ENCODE results near the gene ZWILCH. TPM values are rescaled to one million over a fixed set of nuclear protein-coding genes. Genes with fewer than 3 reads are reported as not detected.

Gene ZWILCH
- total and polyA plus RNA-seq, 4 donors = 3.2 to 9.9 (median 6.1) TPM

DNA sequence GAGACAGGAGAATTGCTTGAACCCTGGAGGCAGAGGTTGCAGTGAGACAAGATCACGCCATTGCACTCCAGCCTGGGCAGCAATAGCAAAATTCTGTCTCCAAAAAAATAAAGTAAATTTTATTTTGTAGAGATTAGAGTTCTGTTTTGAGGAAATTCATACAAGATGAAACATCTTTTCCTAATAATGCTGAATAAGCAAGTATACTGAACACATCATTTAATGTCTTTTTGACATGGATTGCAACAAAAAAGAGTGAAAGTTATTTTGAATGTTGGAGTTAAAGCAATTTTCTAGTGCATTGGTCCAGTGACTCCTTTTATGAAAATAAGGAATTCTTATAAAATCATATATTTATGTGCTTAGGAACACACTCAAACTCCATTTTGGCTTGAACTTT lies 40.1 kb downstream of the ZWILCH start:
- DNase-seq (no peak), ATAC-seq (ENCODE audit: insufficient read depth, low FRiP score) (no peak)
- peaks cover 0 to 2% (median 0%) of the 10 kb centered on the region in 4 donors for H3K36me3 ChIP-seq (ENCODE audit: control insufficient read depth in 4 of 4, insufficient read depth in 4 of 4, low read length in 4 of 4)
- H3K9ac ChIP-seq (ENCODE audit: insufficient read depth in 1 of 2, low read length in 2 of 2) = no peak overlapping the region
- no peaks in the 10 kb centered on the region for H3K27me3 ChIP-seq (ENCODE audit: control insufficient read depth in 3 of 3, insufficient read depth in 3 of 3, low read length in 2 of 3)
- TF ChIP-seq, protein P1, sequence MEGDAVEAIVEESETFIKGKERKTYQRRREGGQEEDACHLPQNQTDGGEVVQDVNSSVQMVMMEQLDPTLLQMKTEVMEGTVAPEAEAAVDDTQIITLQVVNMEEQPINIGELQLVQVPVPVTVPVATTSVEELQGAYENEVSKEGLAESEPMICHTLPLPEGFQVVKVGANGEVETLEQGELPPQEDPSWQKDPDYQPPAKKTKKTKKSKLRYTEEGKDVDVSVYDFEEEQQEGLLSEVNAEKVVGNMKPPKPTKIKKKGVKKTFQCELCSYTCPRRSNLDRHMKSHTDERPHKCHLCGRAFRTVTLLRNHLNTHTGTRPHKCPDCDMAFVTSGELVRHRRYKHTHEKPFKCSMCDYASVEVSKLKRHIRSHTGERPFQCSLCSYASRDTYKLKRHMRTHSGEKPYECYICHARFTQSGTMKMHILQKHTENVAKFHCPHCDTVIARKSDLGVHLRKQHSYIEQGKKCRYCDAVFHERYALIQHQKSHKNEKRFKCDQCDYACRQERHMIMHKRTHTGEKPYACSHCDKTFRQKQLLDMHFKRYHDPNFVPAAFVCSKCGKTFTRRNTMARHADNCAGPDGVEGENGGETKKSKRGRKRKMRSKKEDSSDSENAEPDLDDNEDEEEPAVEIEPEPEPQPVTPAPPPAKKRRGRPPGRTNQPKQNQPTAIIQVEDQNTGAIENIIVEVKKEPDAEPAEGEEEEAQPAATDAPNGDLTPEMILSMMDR (IDR thresholded peaks at IDR 0.05; ENCODE audit: control extremely low read depth, extremely low read depth) = no peak
- no peak overlapping the region for H3K27ac ChIP-seq (ENCODE audit: low read depth in 1 of 2, low read length in 1 of 2)
- 97 to 100% methylated on average over 1 of the region's 1 CpG for WGBS, 2 donors
- no peak overlapping the region for H3K4me3 ChIP-seq
- H3K4me1 ChIP-seq (ENCODE audit: control insufficient read depth in 5 of 5, insufficient read depth in 5 of 5, low read length in 5 of 5) = no peaks in the 10 kb centered on the region
- no peaks in the 10 kb centered on the region for H3K9me3 ChIP-seq (ENCODE audit: control insufficient read depth in 4 of 4, insufficient read depth in 3 of 4, low read length in 3 of 4)

DNA sequence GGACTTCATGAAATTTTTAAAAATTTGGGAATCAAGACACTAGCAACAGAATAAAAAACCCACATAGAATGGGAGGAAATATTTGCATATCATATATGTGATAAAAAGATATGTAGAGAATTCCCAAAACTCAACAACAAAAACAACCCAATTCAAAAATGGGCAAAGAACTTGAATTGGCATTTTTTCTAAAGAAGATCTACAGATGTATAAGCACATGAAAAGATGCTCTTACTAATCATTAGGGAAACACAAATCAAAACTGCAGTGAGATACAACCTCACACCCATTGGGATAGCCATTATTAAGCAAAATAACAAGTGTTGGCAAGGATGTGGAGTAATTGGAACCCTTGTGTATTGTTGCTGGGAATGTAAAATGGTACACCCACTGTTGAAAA lies 50.6 kb downstream of the ZWILCH start:
- H3K9me3 ChIP-seq (ENCODE audit: control insufficient read depth in 4 of 4, insufficient read depth in 3 of 4, low read length in 3 of 4) = peaks cover 0 to 4% (median 0%) of the 10 kb centered on the region in 4 donors
- no peak overlapping the region for H3K27ac ChIP-seq (ENCODE audit: low read depth in 1 of 2, low read length in 1 of 2)
- no peak overlapping the region for H3K9ac ChIP-seq (ENCODE audit: insufficient read depth in 1 of 2, low read length in 2 of 2)
- TF ChIP-seq, protein P1 (IDR thresholded peaks at IDR 0.05; ENCODE audit: control extremely low read depth, extremely low read depth) = no peak
- no peak for ATAC-seq (ENCODE audit: insufficient read depth, low FRiP score)
- H3K4me3 ChIP-seq = no peak overlapping the region
- peaks cover 0 to 2% (median 0%) of the 10 kb centered on the region in 4 donors for H3K36me3 ChIP-seq (ENCODE audit: control insufficient read depth in 4 of 4, insufficient read depth in 4 of 4, low read length in 4 of 4)
- H3K27me3 ChIP-seq (ENCODE audit: control insufficient read depth in 3 of 3, insufficient read depth in 3 of 3, low read length in 2 of 3) = no peaks in the 10 kb centered on the region
- DNase-seq = no peak
- no peaks in the 10 kb centered on the region for H3K4me1 ChIP-seq (ENCODE audit: control insufficient read depth in 5 of 5, insufficient read depth in 5 of 5, low read length in 5 of 5)

DNA sequence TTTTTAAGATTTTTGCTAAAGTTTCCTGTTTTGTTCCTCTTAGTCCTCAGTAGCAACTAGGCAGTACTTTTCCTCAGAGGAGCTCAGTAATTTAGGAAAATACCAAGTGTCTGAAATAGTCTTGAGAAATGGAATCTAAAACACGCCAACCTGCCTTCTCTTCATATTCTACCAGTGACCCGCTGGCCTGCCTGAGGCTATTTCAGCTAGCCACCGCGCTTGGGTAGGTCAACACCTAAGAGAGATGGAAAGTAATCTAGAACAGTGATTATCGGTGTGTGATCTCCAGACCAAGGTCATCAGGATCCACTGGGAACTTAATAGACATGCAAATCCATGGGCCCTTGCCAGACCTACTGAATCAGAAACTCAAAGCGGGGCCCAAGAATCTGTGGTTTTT lies 53.1 kb downstream of the ZWILCH start:
- H3K9ac ChIP-seq (ENCODE audit: insufficient read depth in 1 of 2, low read length in 2 of 2) = no peak overlapping the region
- H3K36me3 ChIP-seq (ENCODE audit: control insufficient read depth in 4 of 4, insufficient read depth in 4 of 4, low read length in 4 of 4) = no peaks in the 10 kb centered on the region
- no peak overlapping the region for H3K27ac ChIP-seq (ENCODE audit: low read depth in 1 of 2, low read length in 1 of 2)
- no peak for DNase-seq
- TF ChIP-seq, protein P1 (IDR thresholded peaks at IDR 0.05; ENCODE audit: control extremely low read depth, extremely low read depth) = no peak
- no peak for ATAC-seq (ENCODE audit: insufficient read depth, low FRiP score)
- H3K9me3 ChIP-seq (ENCODE audit: control insufficient read depth in 4 of 4, insufficient read depth in 3 of 4, low read length in 3 of 4) = peaks cover 0 to 4% (median 0%) of the 10 kb centered on the region in 4 donors
- H3K4me3 ChIP-seq = no peak overlapping the region
- no peaks in the 10 kb centered on the region for H3K4me1 ChIP-seq (ENCODE audit: control insufficient read depth in 5 of 5, insufficient read depth in 5 of 5, low read length in 5 of 5)
- H3K27me3 ChIP-seq (ENCODE audit: control insufficient read depth in 3 of 3, insufficient read depth in 3 of 3, low read length in 2 of 3) = no peaks in the 10 kb centered on the region
- whole genome bisulfite sequencing, 2 donors = 97 to 99% methylated on average over 6 of the region's 6 CpGs

DNA sequence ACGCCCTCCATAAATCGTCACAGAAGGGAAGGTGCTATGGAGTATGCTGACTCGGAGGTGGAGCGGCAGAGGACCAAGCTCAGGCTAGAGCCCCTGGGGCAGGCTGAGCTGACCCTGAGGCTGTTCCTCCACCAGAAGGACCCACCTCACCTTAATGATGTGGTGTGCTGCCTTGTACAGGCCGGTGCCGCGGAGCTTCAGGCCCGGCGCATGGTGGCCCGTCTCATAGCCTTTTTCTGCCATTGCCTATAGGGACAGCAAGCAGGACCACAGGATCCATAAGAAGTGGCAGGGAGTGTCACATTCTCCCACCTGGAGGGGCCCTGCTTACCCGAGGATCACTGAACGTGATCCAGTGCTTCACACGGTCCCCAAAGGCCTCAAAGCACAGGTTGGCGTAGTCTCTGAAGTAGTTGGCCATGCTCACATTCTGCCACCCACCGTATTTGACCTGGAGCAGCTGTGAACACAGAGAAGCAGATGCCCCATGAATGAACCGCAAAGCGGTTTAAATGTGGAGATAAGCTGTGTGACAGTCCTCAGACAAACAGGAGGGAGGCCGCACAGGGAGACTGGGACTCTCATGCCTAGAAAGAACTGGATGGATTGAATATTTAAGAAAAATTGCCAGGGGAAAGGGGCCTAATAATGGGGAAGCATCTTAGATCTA lies 55.9 kb downstream of the ZWILCH start:
- WGBS, 2 donors = 88 to 96% methylated on average over 18 of the region's 18 CpGs
- Histone ChIP-seq H3K27me3 (ENCODE audit: control insufficient read depth in 3 of 3, insufficient read depth in 3 of 3, low read length in 2 of 3) (no peaks in the 10 kb centered on the region), H3K9ac (ENCODE audit: insufficient read depth in 1 of 2, low read length in 2 of 2) (no peak overlapping the region), H3K9me3 (ENCODE audit: control insufficient read depth in 4 of 4, insufficient read depth in 3 of 4, low read length in 3 of 4) (peaks cover 0 to under 1% (median 0%) of the 10 kb centered on the region in 4 donors), H3K27ac (ENCODE audit: low read depth in 1 of 2, low read length in 1 of 2) (no peak overlapping the region), H3K36me3 (ENCODE audit: control insufficient read depth in 4 of 4, insufficient read depth in 4 of 4, low read length in 4 of 4) (no peaks in the 10 kb centered on the region), H3K4me3 (no peak overlapping the region), H3K4me1 (ENCODE audit: control insufficient read depth in 5 of 5, insufficient read depth in 5 of 5, low read length in 5 of 5) (peaks cover 0 to 4% (median 0%) of the 10 kb centered on the region in 5 donors)
- TF ChIP-seq, protein P1 (IDR thresholded peaks at IDR 0.05; ENCODE audit: control extremely low read depth, extremely low read depth) = no peak
- DNase-seq = no peak
- no peak for ATAC-seq (ENCODE audit: insufficient read depth, low FRiP score)
